Measurements from ENCODE around the gene TEPSIN.

TEPSIN gene

GRCh38 chr17:81222620-81222905, 16.3 kb downstream of the TEPSIN start:
- peak overlapping the region; percentile 86 for H3K27ac ChIP-seq

GRCh38 chr17:81221842-81222619, 16.8 kb downstream of the TEPSIN start:
- TF ChIP-seq CTCF (conservative IDR thresholded peaks at IDR 0.05) (no peak), ZFX (IDR thresholded peaks at IDR 0.05) (no peak)
- peak overlapping the region; percentile 86 for H3K27ac ChIP-seq

More at GRCh38 chr17:81222620-81222905, 16.3 kb downstream of the TEPSIN start:
- TF ChIP-seq CTCF (conservative IDR thresholded peaks at IDR 0.05) (no peak), ZFX (IDR thresholded peaks at IDR 0.05) (no peak)

- H3K27ac ChIP-seq, result peak overlapping the region; percentile 86; the same call in 1 of the 2 replicates
- TF ChIP-seq ZFX (IDR thresholded peaks at IDR 0.05) (no peak), CTCF (conservative IDR thresholded peaks at IDR 0.05) (no peak)
These were observed 17.4 kb downstream of the TEPSIN start for GRCh38 chr17:81221371-81221841.

- TF ChIP-seq ZFX (IDR thresholded peaks at IDR 0.05) (no peak), CTCF (conservative IDR thresholded peaks at IDR 0.05) (no peak)
- H3K27ac ChIP-seq, result no peak overlapping the region
These were observed 19.2 kb downstream of the TEPSIN start for GRCh38 chr17:81219476-81220180.

- no peak overlapping the region for H3K27ac ChIP-seq
These were observed 19.9 kb downstream of the TEPSIN start for GRCh38 chr17:81218991-81219390.

GRCh38 chr17:81218459-81218858, 20.4 kb downstream of the TEPSIN start:
- TF ChIP-seq ZFX (IDR thresholded peaks at IDR 0.05) (no peak), CTCF (conservative IDR thresholded peaks at IDR 0.05) (no peak)
- no peak overlapping the region for H3K27ac ChIP-seq

More at GRCh38 chr17:81218991-81219390, 19.9 kb downstream of the TEPSIN start:
- TF ChIP-seq ZFX (IDR thresholded peaks at IDR 0.05), result no peak
- no peak for TF ChIP-seq CTCF (conservative IDR thresholded peaks at IDR 0.05)

- no peak overlapping the region for H3K27ac ChIP-seq
- TF ChIP-seq CTCF (conservative IDR thresholded peaks at IDR 0.05), result no peak
These were observed 21.4 kb downstream of the TEPSIN start for GRCh38 chr17:81217491-81217890.

Measured in C4-2B (cell line).